H9 (cell line): ENCODE results near the gene KLK13. TPM values are rescaled to one million over a fixed set of nuclear protein-coding genes. Genes with fewer than 3 reads are reported as not detected.

Experiments
- DNase-seq: peaks from one replicate; pipeline ENCODE4 v3.0.0-alpha.2; 2017
- H2AFZ ChIP-seq: one replicate; pipeline ENCODE4 v1.6.1; 2013; ENCODE audit warnings: mild to moderate bottlenecking, low read length, control low read depth, moderate library complexity
- H2AK5ac ChIP-seq: 2 replicates; pipeline ENCODE4 v1.6.1; 2013; ENCODE audit warnings: low read length, control low read depth, mixed read lengths; ENCODE audit not compliant: insufficient read length
- H2BK120ac ChIP-seq: one replicate; pipeline ENCODE4 v1.6.1; 2013; ENCODE audit warnings: low read depth, mild to moderate bottlenecking, low read length, control low read depth, inconsistent platforms; ENCODE audit not compliant: poor library complexity, severe bottlenecking
- H2BK12ac ChIP-seq: 2 replicates; pipeline ENCODE4 v1.6.1; 2013; ENCODE audit warnings: low read length, control low read depth, mixed read lengths, low read depth; ENCODE audit not compliant: insufficient read length
- H2BK15ac ChIP-seq: 2 replicates; pipeline ENCODE4 v1.6.1; 2013; ENCODE audit warnings: low read depth, low read length, control low read depth
- H2BK20ac ChIP-seq: one replicate; pipeline ENCODE4 v1.6.1; 2013; ENCODE audit warnings: low read depth, mild to moderate bottlenecking, low read length, control low read depth, inconsistent platforms; ENCODE audit not compliant: poor library complexity, severe bottlenecking
- H2BK5ac ChIP-seq: 2 replicates; pipeline ENCODE4 v1.6.1; 2013; ENCODE audit warnings: low read length, control low read depth, mixed read lengths; ENCODE audit not compliant: insufficient read length
- H3K14ac ChIP-seq: 2 replicates; pipeline ENCODE4 v1.6.1; 2013; ENCODE audit warnings: low read length, control low read depth; ENCODE audit not compliant: insufficient read depth
- H3K18ac ChIP-seq: 2 replicates; pipeline ENCODE4 v1.6.1; 2013; ENCODE audit warnings: low read depth, mild to moderate bottlenecking, mixed read lengths, low read length, control low read depth; ENCODE audit not compliant: insufficient read length
- H3K23ac ChIP-seq: 2 replicates; pipeline ENCODE4 v1.6.1; 2013; ENCODE audit warnings: low read length, control low read depth, mixed read lengths, low read depth; ENCODE audit not compliant: insufficient read length
- H3K23me2 ChIP-seq: 2 replicates; pipeline ENCODE4 v1.6.1; 2013; ENCODE audit warnings: low read depth, mild to moderate bottlenecking, mixed read lengths, low read length, control low read depth; ENCODE audit not compliant: insufficient read length, poor library complexity, severe bottlenecking
- H3K27ac ChIP-seq: 2 replicates; pipeline ENCODE4 v1.5.1; 2013; ENCODE audit warnings: low read length, control low read depth, mixed read lengths, low read depth; ENCODE audit not compliant: insufficient read length
- H3K27me3 ChIP-seq: 2 replicates; pipeline ENCODE4 v1.6.1; 2013; ENCODE audit warnings: low read length, control low read depth, inconsistent platforms; ENCODE audit not compliant: insufficient read depth
- H3K4ac ChIP-seq: 2 replicates; pipeline ENCODE4 v1.6.1; 2013; ENCODE audit warnings: low read depth, mild to moderate bottlenecking, control low read depth, inconsistent platforms, low read length, moderate library complexity
- H3K4me1 ChIP-seq: 2 replicates; pipeline ENCODE4 v1.6.1; 2013; ENCODE audit warnings: low read length, control low read depth, inconsistent platforms; ENCODE audit not compliant: insufficient read depth
- H3K4me2 ChIP-seq: 2 replicates; pipeline ENCODE4 v1.6.1; 2013; ENCODE audit warnings: low read length, control low read depth, mixed read lengths; ENCODE audit not compliant: insufficient read length, insufficient read depth
- H3K56ac ChIP-seq: 2 replicates; pipeline ENCODE4 v1.6.1; 2013; ENCODE audit warnings: low read depth, mild to moderate bottlenecking, mixed read lengths, low read length, control low read depth; ENCODE audit not compliant: insufficient read length
- H3K79me1 ChIP-seq: 2 replicates; pipeline ENCODE4 v1.6.1; 2013; ENCODE audit warnings: low read depth, mild to moderate bottlenecking, moderate library complexity, low read length, control low read depth, inconsistent platforms; ENCODE audit not compliant: insufficient read depth, poor library complexity, severe bottlenecking
- H3K79me2 ChIP-seq: 2 replicates; pipeline ENCODE4 v1.6.1; 2013; ENCODE audit warnings: low read length, control low read depth, inconsistent platforms; ENCODE audit not compliant: insufficient read depth
- H3K9ac ChIP-seq: 2 replicates; pipeline ENCODE4 v1.6.1; 2013; ENCODE audit warnings: low read length, control low read depth, mixed read lengths; ENCODE audit not compliant: insufficient read length; ENCODE audit errors: extremely low read depth
- H3K9me3 ChIP-seq: one replicate; pipeline ENCODE4 v1.6.1; 2013; ENCODE audit warnings: low read depth, low read length, inconsistent platforms; ENCODE audit not compliant: control insufficient read depth
- H3T11ph ChIP-seq: one replicate; pipeline ENCODE4 v1.6.1; 2013; ENCODE audit warnings: mild to moderate bottlenecking, low read length, control low read depth, inconsistent platforms
- H4K20me1 ChIP-seq: one replicate; pipeline ENCODE4 v1.6.1; 2013; ENCODE audit not compliant: control insufficient read depth, insufficient read length, insufficient read depth
- H4K5ac ChIP-seq: 2 replicates; pipeline ENCODE4 v1.6.1; 2013; ENCODE audit warnings: low read depth, mild to moderate bottlenecking, mixed read lengths, low read length, control low read depth; ENCODE audit not compliant: insufficient read length
- H4K8ac ChIP-seq: replicated peaks from 2 replicates; pipeline ENCODE4 v1.6.1; 2013; ENCODE audit warnings: low read length, control low read depth, mixed read lengths, low read depth; ENCODE audit not compliant: insufficient read length
- H4K91ac ChIP-seq: 2 replicates; pipeline ENCODE4 v1.6.1; 2013; ENCODE audit warnings: low read depth, mild to moderate bottlenecking, moderate library complexity, mixed read lengths, low read length, control low read depth; ENCODE audit not compliant: insufficient read length
- H3K27ac Mint-ChIP-seq, 3 experiments: 2 replicates in 2 of 3; 3 replicates in 1 of 3; pipeline ENCODE4 v1.8.0; 2020 to 2021; ENCODE audit warnings: mixed read lengths in 3 of 3, mild to moderate bottlenecking in 1 of 3, moderate library complexity in 1 of 3
- H3K27me3 Mint-ChIP-seq: 2 replicates; pipeline ENCODE4 v1.8.0; 2021; ENCODE audit warnings: low read depth, mild to moderate bottlenecking, moderate library complexity, mixed read lengths
- H3K36me3 Mint-ChIP-seq, 3 experiments: 2 replicates in 2 of 3; 3 replicates in 1 of 3; pipeline ENCODE4 v1.8.0; 2020 to 2021; ENCODE audit warnings: low read depth in 3 of 3, mixed read lengths in 3 of 3; ENCODE audit not compliant: insufficient read depth in 1 of 3
- H3K4me1 Mint-ChIP-seq, 2 experiments: 2 replicates each; pipeline ENCODE4 v1.8.0; 2020; ENCODE audit warnings: mixed read lengths in 2 of 2
- H3K4me3 Mint-ChIP-seq, 2 experiments: 2 replicates in 1 of 2; 3 replicates in 1 of 2; pipeline ENCODE4 v1.8.0; 2020 to 2021; ENCODE audit warnings: mild to moderate bottlenecking in 2 of 2, mixed read lengths in 2 of 2, moderate library complexity in 1 of 2
- H3K9me3 Mint-ChIP-seq, 2 experiments: 2 replicates in 1 of 2; 3 replicates in 1 of 2; pipeline ENCODE4 v1.8.0; 2020; ENCODE audit warnings: mild to moderate bottlenecking in 2 of 2, mixed read lengths in 2 of 2, moderate library complexity in 1 of 2
- WGBS: extraction: QIAGEN DNeasy Blood & Tissue Kit; methylation state at CpG from one replicate; pipeline ENCODE4 v1.1.7; 2013; ENCODE audit warnings: missing lambda C conversion rate, low lambda C conversion rate, mixed read lengths; ENCODE audit not compliant: insufficient read length; ENCODE audit errors: extremely low coverage; 5-methylcytosine and 5-hydroxymethylcytosine counted together
- total RNA-seq: library from RNA; stranded (reverse); gene quantifications from 2 replicates; pipeline ENCODE4 v1.2.1, GENCODE V29; 2021
- TF ChIP-seq, protein P1 (sequence below): fragments of 200-600 bp; sonication (generic); conservative IDR thresholded peaks from 3 replicates; pipeline ENCODE4 v1.8.0; 2021; ENCODE audit warnings: antibody characterized with exemption, mild to moderate bottlenecking

KLK13 gene
- total RNA-seq, 1 experiment from 2014 or later, result 4.2 TPM

DNA sequence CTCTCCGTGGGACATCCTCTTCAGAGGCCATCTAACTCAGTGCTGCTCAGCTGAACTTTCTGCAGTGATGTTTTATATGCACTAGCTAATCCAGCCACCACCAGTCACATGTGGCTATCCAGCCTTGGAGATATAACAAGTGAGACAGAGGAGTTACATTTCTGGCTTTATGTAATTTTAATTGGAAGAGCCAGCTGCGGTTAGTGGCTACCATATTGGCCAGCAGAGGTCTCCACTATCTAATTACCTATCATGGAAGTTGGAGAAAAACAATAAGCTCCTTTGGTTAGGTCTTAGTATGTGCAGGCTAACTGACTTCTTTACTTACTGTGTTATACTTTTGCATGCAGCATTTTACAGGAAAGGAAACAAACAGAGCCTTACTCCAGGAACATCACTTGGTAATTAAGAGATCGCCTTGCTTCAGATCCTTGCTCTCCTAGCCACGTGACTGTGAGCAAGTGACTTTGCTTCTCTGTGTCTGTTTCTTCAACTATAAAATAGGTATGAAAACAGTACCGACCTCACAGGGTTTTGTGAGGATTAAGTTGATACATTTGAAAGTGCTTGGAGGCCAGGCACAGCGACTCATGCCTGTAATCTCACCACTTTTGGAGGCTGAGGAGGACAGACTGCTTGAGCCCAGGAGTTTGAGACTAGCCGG, 43.8 kb downstream of the KLK13 start:
- Histone ChIP-seq H3K79me2 (no peaks in the 10 kb centered on the region), H2BK15ac (no peak overlapping the region), H3K23me2 (peaks cover 16% of the 10 kb centered on the region), H4K20me1 (no peaks in the 10 kb centered on the region), H3K18ac (no peak overlapping the region), H2AFZ (no peak overlapping the region), H2BK12ac (no peak overlapping the region), H3K9ac (no peak overlapping the region), H3K23ac (no peak overlapping the region), H3K9me3 (no peaks in the 10 kb centered on the region), H3K79me1 (no peaks in the 10 kb centered on the region), H3K4me1 (no peaks in the 10 kb centered on the region), H3K27ac (no peak overlapping the region), H2AK5ac (no peak overlapping the region), H3K14ac (no peak overlapping the region), H4K5ac (no peak overlapping the region), H3K4me2 (no peak overlapping the region), H3K27me3 (no peaks in the 10 kb centered on the region; the same call in 1 of the 2 replicates), H3K56ac (no peak overlapping the region), H3T11ph (no peak overlapping the region), H3K4ac (no peak overlapping the region), H2BK120ac (no peak overlapping the region), H2BK20ac (no peak overlapping the region), H4K8ac (no peak overlapping the region), H2BK5ac (no peak overlapping the region), H4K91ac (no peak overlapping the region)
- TF ChIP-seq, protein P1, sequence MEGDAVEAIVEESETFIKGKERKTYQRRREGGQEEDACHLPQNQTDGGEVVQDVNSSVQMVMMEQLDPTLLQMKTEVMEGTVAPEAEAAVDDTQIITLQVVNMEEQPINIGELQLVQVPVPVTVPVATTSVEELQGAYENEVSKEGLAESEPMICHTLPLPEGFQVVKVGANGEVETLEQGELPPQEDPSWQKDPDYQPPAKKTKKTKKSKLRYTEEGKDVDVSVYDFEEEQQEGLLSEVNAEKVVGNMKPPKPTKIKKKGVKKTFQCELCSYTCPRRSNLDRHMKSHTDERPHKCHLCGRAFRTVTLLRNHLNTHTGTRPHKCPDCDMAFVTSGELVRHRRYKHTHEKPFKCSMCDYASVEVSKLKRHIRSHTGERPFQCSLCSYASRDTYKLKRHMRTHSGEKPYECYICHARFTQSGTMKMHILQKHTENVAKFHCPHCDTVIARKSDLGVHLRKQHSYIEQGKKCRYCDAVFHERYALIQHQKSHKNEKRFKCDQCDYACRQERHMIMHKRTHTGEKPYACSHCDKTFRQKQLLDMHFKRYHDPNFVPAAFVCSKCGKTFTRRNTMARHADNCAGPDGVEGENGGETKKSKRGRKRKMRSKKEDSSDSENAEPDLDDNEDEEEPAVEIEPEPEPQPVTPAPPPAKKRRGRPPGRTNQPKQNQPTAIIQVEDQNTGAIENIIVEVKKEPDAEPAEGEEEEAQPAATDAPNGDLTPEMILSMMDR, result peak; percentile 85
- Mint-ChIP-seq H3K4me1 (peaks cover 29 to 46% of the 10 kb centered on the region in 2 experiments), H3K9me3 (peaks cover 0 to 13% of the 10 kb centered on the region in 2 experiments; a peak in 3 of 5 replicates), H3K36me3 (peaks cover 0 to 2% (median 0%) of the 10 kb centered on the region in 3 experiments; a peak in 2 of 7 replicates), H3K4me3 (no peak overlapping the region), H3K27ac (no peak overlapping the region), H3K27me3 (peaks cover 53% of the 10 kb centered on the region)
- no CpG with 5 or more reads among the region's 7 CpGs for WGBS
- DNase-seq, result no peak
